CD4-positive, alpha-beta T cell treated with Interleukin-15 for 4 hours (primary cell): ENCODE results near the gene MAN1B1.

ENCODE experiments used
- DNase-seq: peaks from one replicate; pipeline ENCODE4 v3.0.0-alpha.2; 2020; ENCODE audit warnings: low spot score

The MAN1B1 gene

DNA sequence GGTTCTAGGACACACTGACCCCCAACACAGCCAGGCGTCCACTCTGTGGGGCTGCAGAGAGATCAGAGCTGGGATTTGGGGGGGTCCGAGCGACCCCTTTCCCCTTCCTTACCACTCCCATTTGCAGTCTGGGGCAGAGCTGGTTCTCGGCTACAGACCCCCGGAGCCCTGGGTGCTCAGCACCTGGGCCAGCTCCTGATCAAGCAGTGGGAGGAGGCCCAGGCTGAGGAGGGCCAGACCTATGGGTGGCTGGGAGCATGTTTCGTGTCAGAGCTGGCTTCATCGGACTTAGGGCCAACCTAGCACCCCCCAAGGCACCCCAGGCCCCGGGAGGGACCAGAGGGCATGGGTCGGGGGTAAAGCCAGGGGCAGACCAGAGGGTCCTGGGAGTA, 59.7 kb downstream of the MAN1B1 start:
- DNase-seq, result no peak

DNA sequence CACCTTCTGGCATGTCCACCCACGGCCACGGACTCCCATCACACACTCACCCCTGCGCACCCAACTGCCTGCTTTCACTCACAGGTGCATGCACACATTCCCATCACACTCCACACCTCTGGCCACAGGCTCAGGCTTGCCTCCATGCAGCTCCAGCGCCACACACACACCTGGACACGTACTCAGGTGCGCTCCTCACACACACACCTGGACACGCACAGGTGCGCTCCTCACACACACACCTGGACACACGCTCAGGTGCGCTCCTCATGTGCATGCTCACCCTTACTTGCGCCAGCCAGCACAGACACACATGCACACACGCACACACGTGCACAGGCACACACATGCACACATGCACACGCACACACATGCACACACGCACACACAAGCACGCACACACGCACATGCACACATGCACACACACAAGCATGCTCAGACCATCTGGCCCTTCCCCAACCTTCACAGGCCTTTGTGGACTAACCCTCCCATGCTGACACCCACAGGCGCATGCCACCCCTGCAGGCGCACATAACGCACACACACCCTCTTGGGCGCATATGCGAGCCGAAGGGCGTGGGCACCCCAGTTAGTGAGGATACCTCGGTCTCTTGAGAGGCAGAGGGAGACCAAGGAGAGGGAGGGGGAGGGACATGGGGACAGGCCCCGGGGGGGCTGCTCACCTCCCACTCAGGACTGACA, 60.5 kb downstream of the MAN1B1 start:
- no peak for DNase-seq

DNA sequence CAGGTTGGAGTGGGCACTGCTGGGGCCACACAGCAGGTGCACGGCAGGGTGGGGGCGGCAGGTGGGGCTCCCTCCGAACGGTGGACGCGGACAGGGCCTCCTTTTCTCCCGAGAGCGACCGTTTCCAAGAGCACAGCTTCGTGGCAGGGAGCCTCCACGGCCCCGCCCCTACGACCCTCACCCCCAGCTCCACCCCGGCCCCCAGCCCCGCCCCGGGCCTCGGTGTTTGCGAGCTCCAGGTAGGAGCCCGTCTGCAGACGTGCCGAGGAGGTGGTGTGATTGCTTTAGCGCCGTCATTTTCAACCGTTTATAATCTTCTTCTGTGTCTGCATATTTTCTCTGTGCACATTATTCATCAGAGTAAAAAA, 61.0 kb downstream of the MAN1B1 start:
- no peak for DNase-seq

DNA sequence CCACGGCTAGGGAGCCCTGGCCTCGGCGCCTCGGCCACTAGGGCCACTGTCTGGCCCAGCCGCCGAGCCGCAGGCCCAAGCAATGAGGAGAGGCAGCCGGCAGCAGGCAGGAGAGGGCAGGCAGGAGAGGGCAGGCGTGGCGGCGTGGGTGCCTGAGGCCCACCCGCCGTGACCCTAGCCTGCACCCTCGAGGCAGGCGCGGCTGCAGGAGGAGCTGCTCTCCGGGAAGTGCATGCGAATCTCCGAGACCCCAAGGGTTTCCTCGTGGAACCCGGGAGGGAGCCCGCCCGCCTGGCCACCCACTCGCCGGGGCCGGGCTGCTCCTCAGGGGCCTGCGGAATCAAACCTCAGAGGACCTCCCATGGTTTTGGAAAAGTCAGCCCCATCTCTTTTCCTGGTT, 61.5 kb downstream of the MAN1B1 start:
- DNase-seq, result no peak

DNA sequence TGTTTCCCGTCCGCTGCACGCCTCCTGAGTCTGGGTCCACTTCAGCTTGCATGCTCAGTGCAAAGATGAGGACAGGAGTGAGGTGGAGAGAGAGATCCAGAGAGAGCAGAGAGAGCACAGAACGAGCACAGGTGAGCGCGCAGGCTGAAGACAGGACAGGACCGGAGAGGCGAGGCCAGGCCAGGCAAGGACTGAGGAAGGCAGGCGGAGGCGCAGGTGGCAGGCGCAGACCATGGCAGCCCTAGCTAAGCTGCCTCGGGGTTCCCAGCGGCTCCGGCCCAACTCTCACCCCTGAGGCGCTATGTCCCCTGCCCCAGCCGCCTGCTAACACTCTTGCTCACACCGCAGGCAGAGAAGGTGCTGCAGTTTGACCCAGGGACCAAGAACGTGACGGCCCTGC, 61.9 kb downstream of the MAN1B1 start:
- no peak for DNase-seq

DNA sequence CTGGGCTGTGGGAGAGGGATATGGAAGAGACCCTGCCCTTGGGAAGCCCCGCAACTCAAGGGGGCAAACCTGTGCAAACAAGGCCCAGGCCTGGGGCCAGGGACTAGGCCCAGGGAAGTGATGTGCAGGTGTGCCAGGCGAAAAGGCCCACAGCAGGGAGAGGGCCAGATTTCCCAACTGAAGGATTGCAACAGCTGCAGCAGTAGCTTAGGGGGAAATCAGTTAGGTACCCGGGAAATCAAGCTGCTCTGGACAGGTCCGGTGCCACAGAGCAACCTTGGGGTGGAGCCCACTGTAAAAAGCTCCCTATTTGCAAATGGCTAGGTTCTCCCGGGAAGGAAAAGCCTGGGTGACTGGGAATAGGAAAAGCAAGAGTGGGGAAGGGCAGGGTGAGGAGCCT, 62.6 kb downstream of the MAN1B1 start:
- no peak for DNase-seq

DNA sequence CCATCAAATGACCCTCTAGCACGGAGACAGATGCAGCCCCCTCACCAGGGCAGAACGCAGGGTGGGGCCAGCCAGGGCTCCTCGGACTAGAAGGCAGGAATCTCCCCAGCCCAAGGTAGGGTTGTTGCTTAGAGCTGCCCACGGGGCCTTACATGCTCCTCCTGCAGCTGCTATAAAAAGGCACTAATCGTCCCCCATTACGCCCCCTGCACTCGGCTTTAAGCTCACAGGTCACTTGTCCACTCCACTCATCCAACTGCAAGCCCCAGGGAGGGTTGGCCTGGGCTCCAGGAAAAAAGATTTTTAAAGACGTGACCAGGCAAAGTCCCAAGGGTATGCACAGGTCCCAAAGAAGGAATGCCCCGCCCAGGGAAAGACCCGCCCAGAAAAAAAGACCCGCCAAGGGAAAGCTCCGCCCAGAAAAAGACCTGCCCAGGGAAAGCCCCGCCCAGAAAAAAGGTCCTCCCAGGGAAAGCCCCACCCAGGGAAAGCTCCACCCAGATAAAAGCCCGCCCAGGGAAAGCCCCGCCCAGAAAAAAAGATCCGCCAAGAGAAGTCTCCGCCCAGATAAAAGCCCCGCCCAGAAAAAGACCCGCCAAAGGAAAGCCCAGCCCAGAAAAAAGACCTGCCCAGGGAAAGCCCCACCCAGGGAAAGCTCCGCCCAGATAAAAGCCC, 63.3 kb downstream of the MAN1B1 start:
- no peak for DNase-seq

DNA sequence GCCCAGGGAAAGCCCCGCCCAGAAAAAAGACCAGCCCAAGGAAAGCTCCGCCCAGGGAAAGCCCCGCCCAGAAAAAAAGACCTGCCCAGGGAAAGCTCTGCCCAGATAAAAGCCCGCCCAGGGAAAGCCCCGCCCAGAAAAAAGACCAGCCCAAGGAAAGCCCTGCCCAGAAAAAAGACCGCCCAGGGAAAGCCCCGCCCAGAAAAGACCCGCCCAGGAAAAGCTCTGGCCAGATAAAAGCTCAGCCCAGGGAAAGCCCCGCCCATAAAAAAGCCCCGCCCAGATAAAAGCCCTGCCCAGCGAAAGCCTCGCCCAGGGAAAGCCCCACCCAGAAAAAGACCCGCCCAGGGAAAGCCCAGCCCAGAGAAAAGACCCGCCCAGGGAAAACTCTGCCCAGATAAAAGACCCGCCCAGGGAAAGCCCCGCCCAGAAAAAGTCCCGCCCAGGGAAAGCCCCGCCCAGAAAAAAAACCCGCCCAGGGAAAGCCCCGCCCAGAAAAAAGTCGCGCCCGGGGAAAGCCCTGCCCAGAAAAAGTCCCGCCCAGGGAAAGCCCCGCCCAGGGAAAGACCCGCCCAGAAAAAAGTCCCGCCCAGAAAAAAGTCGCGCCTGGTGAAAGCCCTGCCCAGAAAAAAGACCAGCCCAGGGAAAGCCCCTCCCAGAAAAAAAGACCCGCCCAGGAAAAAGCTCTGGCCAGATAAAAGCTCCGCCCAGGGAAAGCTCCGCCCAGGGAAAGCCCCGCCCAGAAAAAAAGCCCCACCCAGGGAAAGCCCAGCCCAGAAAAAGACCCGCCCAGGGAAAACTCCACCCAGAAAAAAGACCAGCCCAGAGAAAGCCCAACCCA, 64.1 kb downstream of the MAN1B1 start:
- peak; percentile 50 for DNase-seq

DNA sequence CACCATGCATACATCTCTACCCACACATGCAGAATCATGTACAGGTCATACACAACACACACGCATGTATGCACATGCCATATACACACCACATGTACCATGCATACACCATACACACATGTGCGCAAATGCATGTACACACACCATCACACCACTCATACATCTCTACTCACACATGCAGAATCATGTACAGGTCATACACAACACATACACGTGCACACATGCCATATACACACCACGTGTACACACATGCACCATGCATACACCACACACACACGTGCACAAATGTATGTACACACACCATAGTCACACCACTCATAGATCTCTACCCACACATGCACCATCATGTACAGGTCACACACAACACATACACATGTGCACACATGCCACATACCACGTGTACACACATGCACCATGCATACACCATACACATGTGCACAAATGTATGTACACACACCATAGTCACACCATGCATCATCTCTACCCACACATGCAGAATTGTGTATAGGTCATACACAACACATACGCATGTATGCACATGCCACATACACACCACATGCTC, 66.1 kb downstream of the MAN1B1 start:
- DNase-seq, result no peak

DNA sequence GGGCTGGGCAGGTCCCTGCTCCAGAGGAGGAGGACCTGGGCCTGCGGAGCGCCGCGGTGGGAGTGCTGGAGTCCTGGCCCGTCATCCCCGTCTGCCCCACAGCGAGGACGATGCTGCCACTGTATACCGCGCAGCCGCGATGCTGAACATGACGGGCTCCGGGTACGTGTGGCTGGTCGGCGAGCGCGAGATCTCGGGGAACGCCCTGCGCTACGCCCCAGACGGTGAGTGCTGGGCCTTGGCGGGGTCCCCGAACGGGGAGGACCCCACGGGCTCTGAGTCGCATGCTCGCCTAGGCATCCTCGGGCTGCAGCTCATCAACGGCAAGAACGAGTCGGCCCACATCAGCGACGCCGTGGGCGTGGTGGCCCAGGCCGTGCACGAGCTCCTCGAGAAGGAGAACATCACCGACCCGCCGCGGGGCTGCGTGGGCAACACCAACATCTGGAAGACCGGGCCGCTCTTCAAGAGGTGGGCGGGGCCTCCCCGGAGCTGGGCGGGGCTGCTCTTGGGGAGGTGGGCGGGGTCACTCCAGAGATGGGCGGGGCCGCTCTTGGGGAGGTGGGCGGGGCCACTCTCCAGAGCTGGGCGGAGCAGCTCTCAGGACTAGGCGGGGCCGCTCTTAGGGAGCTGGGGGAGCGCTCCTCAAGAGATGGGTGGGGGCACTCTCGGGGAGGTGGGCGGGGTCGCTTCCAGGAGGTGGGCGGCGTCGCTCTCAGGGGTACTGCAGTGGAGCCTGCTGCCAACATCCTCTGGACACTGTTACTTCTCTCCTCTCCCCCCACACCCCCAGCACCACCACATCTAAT, 70.0 kb downstream of the MAN1B1 start:
- peak; percentile 30 for DNase-seq

DNA sequence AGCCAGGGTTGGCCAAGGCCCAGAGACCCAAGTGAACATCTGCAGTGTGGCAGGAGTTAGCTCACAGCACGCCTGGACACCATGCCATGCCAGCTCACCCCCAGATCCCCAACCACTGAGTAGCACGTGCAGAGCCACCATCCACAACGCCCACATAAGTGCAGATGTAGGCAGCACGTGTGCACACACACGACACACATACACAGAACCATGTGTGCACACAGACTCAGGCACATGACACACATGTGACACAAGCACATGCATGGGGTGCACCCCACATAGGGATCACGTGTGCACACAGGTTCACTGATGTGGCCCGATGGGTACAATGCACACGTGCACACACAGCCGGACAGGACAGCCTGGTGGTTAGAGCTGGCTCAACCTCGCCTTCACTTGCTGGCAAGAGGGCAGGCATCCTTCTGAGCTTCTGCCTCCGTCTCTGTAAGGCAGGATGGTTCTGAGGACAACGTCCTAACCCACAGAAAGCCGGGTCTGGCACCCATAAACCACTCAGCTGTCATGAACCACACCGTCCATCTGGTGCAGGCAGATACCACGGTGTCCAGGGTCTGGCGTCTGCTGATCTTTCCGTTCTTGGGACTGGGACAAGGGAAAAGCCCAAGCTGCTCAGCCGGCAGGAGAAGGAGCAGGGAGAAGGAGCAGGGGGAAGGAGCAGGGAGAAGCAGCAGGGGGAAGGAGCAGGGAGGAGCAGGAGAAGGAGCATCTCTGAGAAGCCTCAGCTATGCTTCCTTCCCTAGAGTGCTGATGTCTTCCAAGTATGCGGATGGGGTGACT, 71.0 kb downstream of the MAN1B1 start:
- DNase-seq, result no peak

DNA sequence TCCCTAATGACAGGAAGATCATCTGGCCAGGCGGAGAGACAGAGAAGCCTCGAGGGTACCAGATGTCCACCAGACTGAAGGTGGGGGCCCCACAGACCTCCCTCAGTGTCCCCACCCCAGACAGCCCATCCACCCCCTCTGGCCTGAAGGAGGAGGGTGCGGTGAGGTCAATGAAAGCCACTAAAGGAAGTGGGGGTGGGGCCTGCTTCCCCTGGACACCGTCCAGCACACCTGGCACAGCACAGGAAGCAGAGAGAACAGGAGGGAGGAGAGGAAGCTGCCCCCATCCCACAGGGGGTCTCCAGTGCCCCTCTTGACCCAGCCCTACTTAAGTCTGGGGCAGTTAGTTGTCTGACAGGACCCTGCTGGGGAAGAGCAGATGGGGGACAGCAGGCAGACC, 71.8 kb downstream of the MAN1B1 start:
- DNase-seq, result no peak
